GM18502 (cell line): Measurements from ENCODE around the gene PKHD1.
"Not testable (repeated sequence)": the region's sequence is repeated elsewhere in the genome, so short reads cannot be mapped to it uniquely, and the experiment has no call there.

Experiments
- ATAC-seq: cut with Tn5 transposase; IDR thresholded peaks from one replicate; pipeline ENCODE4 v1.9.1; 2021; ENCODE audit warnings: mild to moderate bottlenecking; ENCODE audit not compliant: unreplicated experiment, poor library complexity

PKHD1 gene

GRCh38 chr6:51885957-51886356 is 201.5 kb downstream of the PKHD1 start:
- ATAC-seq: no peak

- no peak for ATAC-seq
Observed at GRCh38 chr6:51868591-51869355, 218.6 kb downstream of the PKHD1 start.

GRCh38 chr6:51866867-51867266 is 220.5 kb downstream of the PKHD1 start:
- no peak for ATAC-seq

GRCh38 chr6:51865996-51866395 is 221.4 kb downstream of the PKHD1 start:
- ATAC-seq: no peak

- no peak for ATAC-seq
Observed at GRCh38 chr6:51865176-51865575, 222.2 kb downstream of the PKHD1 start.

GRCh38 chr6:51857134-51857533 is 230.3 kb downstream of the PKHD1 start:
- ATAC-seq: no peak

- ATAC-seq: no peak
Observed at GRCh38 chr6:51856508-51856907, 230.9 kb downstream of the PKHD1 start.

GRCh38 chr6:51855310-51856082 is 231.9 kb downstream of the PKHD1 start:
- ATAC-seq: peak; percentile 79

GRCh38 chr6:51854876-51855275 is 232.5 kb downstream of the PKHD1 start:
- no peak for ATAC-seq

- ATAC-seq: no peak
Observed at GRCh38 chr6:51854347-51854746, 233.1 kb downstream of the PKHD1 start.

GRCh38 chr6:51853109-51853508 is 234.3 kb downstream of the PKHD1 start:
- ATAC-seq: not testable (repeated sequence)

GRCh38 chr6:51846531-51846930 is 240.9 kb downstream of the PKHD1 start:
- no peak for ATAC-seq

GRCh38 chr6:51844336-51844735 is 243.1 kb downstream of the PKHD1 start:
- ATAC-seq: no peak

- no peak for ATAC-seq
Observed at GRCh38 chr6:51843456-51844056, 243.9 kb downstream of the PKHD1 start.

GRCh38 chr6:51842804-51843378 is 244.5 kb downstream of the PKHD1 start:
- no peak for ATAC-seq

- ATAC-seq: no peak
Observed at GRCh38 chr6:51842061-51842803, 245.2 kb downstream of the PKHD1 start.

- no peak for ATAC-seq
Observed at GRCh38 chr6:51841626-51842025, 245.8 kb downstream of the PKHD1 start.

GRCh38 chr6:51839726-51840374 is 247.6 kb downstream of the PKHD1 start:
- ATAC-seq: no peak

- ATAC-seq: no peak
Observed at GRCh38 chr6:51830666-51831065, 256.7 kb downstream of the PKHD1 start.

- ATAC-seq: no peak
Observed at GRCh38 chr6:51827580-51827979, 259.8 kb downstream of the PKHD1 start.
